GM20000 (cell line): ENCODE measurements around the gene SPNS2.

Experiments used
- DNase-seq: peaks from one replicate; pipeline ENCODE4 v3.0.0; 2012; ENCODE audit warnings: low spot score
- TF ChIP-seq, protein P1 (sequence below): IDR thresholded peaks from 2 replicates; pipeline ENCODE4 v1.5.1; 2012; ENCODE audit warnings: mild to moderate bottlenecking, control low read depth; ENCODE audit errors: extremely low read depth, missing control alignments

SPNS2 gene

DNA sequence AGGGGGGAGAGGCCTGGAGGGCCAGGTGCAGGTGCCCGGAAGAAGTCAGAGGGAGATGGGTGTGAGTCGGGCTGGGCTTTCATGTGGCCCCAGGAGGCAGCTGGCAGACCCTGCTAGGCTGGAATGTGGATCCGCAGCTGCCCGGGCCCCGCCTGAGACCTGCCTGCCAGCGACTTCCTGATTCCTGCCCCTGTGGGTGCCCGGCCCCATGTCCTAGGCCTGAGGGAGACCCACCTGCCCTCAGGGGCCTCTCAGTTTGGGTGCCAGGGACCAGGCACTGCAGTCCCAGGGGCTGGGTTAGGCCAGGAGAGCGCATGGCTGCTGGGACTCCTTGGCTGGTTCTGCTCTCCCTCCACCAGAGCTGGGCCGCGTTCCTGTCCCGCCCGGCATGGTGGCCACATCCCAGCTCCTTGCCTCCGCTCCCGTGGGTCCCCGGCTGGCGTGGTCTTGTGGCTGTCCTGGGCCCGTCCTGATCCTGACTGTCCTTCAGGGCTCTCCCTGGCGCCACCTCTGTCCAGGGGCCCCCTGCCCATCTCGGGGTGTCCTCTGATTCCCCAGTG is 22.1 kb upstream of the SPNS2 start:
- TF ChIP-seq, protein P1, sequence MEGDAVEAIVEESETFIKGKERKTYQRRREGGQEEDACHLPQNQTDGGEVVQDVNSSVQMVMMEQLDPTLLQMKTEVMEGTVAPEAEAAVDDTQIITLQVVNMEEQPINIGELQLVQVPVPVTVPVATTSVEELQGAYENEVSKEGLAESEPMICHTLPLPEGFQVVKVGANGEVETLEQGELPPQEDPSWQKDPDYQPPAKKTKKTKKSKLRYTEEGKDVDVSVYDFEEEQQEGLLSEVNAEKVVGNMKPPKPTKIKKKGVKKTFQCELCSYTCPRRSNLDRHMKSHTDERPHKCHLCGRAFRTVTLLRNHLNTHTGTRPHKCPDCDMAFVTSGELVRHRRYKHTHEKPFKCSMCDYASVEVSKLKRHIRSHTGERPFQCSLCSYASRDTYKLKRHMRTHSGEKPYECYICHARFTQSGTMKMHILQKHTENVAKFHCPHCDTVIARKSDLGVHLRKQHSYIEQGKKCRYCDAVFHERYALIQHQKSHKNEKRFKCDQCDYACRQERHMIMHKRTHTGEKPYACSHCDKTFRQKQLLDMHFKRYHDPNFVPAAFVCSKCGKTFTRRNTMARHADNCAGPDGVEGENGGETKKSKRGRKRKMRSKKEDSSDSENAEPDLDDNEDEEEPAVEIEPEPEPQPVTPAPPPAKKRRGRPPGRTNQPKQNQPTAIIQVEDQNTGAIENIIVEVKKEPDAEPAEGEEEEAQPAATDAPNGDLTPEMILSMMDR, result no peak
- DNase-seq, result no peak

DNA sequence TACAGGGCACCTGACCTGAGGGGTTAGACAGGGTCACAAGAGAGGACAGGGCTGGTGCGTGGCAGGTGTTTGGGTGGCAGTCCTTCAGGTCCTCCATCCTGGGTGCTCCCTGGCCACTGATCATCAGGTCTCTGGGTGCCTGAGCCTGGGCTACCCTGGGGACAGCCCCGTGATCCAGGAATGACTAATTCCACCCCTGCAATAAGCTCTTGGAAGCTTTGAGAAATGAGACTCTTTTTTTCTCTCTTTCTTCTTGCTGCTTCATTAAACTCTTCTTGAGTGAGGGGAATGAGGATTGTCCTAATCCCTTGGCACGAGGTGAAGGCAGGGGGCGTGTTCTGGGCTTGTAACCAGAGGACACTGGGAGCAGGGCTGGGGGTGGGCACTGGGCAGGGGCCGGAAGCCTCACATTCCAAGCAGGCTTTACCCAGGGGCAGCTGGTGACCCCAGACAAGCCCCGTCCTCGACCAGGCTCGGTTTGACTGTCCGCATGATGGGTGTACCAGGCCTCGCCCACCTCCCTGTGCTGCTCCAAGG is 21.4 kb upstream of the SPNS2 start:
- TF ChIP-seq, protein P1, result no peak
- DNase-seq, result no peak

DNA sequence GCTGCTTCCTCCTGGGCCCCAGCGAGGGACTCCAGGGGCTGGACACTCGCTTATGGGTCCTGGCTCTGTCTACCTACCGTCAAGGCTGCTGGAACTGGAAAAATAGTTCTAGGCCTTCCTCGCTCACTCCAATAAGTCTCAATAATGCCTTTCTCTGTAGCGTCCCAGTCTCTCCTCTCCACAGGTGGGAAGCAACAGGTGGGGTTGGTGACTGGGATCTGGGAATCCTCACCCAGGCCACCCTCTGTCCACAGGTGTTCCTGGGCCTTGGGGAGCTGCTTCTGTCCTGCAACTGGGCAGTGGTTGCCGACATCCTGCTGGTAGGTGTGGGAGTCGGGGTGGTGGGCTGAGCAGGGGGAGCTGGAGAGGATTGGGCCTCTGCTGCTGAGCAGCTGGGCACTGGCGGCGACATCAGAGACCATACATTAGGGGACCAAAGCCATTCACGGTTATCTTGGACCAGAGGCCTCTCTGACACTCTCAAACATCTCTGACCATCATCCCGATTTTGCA is 20.3 kb upstream of the SPNS2 start:
- no peak for DNase-seq
- TF ChIP-seq, protein P1, result no peak

DNA sequence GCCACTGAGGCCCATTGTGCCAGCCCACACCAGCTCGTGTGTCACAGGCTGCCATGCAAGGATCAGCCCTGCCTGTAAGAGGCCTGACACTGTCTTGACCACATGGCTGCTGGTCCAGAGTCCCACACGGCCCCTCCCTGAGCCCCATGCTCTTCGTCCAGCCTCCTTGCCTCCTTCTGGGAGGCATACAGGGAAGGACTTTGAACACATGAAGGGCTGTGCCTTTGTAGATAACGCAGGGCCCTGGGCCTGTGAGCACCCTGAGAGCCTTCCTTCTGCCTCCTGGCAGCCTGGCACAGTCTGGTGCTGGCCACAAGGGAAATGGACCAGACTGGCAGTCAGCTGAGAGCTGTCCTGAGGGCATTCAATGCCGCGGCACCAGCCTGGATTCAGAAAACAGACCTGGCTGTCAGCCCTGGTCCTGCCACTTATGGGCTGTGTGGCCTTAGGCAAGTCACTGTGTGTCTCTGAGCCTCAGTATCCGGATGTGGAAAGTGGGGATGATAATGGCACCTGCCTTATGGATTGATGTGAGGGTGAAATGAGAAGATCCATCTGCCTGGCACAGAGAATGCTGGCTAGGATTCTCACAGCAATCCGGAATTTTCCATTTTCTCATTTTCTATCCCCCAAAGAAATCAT is 19.2 kb upstream of the SPNS2 start:
- TF ChIP-seq, protein P1, result no peak
- DNase-seq, result no peak

DNA sequence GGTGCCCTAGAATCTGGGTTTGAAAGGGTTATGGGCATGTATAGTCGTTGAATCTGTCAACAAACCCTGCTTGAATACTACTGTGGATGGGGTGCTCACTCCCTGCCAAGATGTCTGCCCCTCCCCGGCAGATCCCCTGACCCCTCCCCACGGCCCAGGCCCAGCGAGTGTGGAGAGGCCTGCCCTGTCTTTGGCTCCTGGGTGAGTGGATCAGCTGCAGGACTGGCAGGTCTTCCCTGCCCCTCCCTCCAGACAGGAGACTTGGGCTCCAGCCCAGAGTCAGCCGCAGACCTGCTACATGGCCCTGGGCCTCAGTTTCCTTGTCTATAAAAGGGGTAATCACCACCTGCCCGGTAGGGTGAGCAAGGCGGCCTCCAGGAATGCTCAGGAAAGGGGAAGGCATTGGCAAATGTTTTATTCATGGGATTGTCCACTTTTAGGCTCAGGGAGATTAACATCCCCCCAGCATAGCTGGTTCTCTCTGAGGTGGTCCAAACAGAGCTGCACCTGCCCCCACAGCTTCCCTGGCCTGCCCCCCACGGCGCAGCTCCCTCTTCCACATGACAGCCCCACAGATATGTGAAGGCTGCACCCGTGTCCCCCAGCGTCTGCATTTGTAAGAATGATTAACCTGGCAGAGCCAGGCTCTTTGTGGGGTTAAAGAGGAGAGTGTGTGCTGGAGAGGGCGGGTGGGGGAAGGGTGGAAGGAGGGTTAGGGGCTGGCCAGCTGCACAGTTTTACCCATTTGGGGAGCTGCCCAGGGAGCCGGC is 18.5 kb upstream of the SPNS2 start:
- TF ChIP-seq, protein P1, result no peak
- no peak for DNase-seq

DNA sequence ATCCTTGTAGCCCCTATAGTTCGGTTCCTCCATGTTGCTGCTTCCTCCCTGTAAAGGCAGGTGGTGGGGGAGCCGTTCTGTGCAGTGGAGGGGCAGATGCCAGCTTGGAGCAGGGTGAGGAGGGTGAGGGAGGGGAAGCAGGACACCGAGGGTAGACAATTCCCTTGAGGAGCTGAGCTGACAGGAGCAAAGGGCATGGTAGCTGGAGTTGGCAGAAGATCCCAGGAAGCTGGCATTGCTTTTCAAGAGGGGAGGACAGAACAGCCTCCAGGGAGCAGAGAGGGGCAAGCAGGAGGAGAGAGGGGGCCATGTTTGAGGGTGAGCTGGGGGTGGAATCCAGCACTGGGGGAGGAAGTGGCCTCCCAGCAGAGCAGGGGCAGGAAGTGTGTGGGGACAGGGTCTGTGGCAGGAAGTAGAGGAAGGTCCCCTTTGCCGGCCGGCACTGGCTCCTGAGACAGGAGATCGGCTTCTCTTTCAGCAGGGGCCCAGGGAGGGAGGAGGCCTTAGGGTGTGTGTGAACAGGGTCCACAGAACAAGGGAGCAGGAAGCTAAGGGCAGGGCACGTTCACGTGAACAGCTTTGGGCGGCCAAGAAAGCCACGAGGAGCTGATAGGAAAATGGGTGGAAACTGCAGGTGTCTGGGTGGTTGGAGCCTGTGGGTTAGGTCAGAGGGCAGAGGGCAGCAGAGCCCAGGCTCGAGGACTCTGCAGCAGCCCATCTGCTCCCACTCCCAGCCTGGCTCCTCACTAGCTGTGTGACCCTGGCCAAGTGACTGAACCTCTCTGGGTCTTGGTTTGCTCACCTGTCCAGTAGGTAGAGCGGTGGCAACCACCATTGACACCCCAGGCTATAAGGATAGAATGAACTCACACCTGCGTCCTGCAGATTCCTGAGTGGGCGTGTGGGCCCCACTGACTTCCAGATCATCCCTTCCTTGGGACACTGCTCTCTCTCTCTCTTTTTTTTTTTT is 17.5 kb upstream of the SPNS2 start:
- TF ChIP-seq, protein P1, result no peak
- peak; percentile 68 for DNase-seq
